ENCODE measurements around the gene EEF1B2.
"Not testable (repeated sequence)": the region's sequence is repeated elsewhere in the genome, so short reads cannot be mapped to it uniquely, and the experiment has no call there.

Gene EEF1B2

DNA sequence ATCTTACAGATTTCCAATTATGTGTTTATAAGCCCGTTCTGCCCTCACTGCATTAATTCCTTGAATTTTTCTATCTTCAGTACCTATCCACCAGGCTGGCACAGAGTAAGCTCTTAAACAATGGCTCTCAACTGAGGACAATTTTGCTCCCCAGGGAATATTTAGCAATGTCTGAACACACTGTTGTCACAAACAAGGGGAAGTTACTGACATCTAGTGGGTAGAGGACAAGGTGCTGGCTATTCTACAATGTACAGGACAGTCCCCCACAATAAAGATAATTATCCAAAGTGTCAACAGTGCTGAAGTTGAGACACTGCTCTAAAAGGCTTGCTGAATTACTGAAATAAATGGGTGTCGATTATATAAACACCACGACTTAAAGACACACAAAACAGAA lies 5.5 kb upstream of the EEF1B2 start:
- no peak for DNase-seq (ENCODE audit: insufficient read length, low spot score)
- TF ChIP-seq, protein P1, sequence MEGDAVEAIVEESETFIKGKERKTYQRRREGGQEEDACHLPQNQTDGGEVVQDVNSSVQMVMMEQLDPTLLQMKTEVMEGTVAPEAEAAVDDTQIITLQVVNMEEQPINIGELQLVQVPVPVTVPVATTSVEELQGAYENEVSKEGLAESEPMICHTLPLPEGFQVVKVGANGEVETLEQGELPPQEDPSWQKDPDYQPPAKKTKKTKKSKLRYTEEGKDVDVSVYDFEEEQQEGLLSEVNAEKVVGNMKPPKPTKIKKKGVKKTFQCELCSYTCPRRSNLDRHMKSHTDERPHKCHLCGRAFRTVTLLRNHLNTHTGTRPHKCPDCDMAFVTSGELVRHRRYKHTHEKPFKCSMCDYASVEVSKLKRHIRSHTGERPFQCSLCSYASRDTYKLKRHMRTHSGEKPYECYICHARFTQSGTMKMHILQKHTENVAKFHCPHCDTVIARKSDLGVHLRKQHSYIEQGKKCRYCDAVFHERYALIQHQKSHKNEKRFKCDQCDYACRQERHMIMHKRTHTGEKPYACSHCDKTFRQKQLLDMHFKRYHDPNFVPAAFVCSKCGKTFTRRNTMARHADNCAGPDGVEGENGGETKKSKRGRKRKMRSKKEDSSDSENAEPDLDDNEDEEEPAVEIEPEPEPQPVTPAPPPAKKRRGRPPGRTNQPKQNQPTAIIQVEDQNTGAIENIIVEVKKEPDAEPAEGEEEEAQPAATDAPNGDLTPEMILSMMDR (IDR thresholded peaks at IDR 0.05; ENCODE audit: insufficient read depth, missing control alignments): peak; percentile 27
- no peak for FAIRE-seq

DNA sequence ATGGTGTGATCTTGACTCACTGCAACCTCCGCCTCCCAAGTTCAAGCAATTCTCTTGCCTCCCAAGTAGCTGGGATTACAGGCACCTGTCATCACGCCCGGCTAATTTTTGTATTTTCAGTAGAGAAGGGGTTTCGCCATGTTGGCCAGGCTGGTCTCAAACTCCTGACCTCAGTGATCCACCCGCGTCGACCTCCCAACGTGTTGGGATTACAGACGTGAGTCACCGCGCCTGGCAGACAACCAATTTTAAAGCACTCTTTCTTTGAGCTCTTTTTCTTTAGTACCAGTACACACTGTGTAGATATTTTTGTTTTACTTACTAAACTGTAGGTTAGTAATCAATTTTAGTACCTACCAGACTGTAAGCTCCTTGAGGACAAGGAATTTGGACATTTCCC lies 2.7 kb upstream of the EEF1B2 start:
- FAIRE-seq; DNase-seq (ENCODE audit: insufficient read length, low spot score): not testable (repeated sequence)

DNA sequence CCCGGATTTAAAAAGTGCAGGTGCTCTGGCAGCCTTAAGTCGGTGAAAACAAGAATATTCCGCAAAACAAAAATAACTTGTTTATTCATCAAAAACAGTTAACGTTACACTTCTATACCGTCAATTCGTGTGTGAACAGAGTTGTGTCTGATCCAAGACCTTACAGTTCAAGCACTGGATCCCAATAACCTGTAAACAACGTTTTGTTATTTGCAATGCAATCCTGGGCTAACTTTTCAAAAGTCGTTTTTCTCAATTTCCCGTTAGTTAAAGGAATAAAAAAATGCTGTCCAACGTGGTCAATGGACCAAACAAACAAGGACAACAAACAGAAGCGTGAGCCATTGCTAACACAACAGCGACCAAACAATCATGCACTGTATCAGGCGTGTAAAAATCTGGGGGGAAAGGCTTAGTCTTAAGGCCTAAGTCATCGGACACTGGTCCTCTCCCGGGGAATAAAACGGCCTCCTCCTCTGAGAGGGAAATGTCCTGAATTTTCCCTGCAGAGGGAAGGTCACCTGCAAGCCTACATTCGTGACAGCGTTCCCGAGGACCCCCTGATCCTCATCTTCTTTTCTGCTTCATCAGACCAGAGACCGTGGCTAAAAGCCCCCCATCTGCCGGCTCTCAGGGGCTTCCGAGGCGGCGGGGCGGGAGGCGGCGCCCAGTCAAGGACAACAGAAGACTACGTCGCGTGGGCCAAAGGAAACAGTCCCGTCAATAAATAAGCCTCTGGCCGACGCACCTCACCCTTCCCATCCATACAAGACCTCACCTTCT lies 941 bp upstream of the EEF1B2 start:
- FAIRE-seq (no peak), DNase-seq (ENCODE audit: insufficient read length, low spot score) (peak; percentile 23)
- TF ChIP-seq, protein P1 (IDR thresholded peaks at IDR 0.05; ENCODE audit: insufficient read depth, missing control alignments): no peak

DNA sequence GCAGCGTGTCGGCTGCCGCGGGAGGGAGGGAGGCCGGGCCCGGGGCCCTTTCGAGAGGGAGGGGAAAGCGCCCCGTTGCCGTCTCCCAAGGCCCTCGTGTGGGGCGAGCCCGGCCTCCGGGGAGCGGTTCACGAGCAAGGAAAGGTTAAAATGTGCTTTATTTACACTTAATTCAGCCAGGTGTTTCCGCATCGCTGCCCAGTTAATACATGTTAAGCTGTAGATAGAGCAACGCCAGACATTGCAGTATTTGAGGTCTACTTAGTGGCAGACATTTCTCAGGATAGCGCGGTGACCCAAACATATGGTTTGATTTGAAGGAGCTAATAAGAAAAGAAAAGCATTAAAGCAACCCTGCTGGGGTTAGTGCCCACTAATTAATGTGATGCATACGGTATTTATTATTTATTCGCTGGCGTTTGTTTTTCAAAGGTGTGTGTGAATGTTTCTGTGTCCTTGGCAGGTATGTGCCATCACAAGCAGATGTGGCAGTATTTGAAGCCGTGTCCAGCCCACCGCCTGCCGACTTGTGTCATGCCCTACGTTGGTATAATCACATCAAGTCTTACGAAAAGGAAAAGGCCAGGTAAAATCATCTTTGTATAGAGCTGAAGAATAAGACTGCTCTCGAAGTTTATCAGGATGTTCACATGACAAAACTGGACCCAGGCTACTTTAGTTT lies 571 bp downstream of the EEF1B2 start:
- FAIRE-seq (no peak), DNase-seq (ENCODE audit: insufficient read length, low spot score) (peak; percentile 20)
- TF ChIP-seq, protein P1 (IDR thresholded peaks at IDR 0.05; ENCODE audit: insufficient read depth, missing control alignments): no peak

DNA sequence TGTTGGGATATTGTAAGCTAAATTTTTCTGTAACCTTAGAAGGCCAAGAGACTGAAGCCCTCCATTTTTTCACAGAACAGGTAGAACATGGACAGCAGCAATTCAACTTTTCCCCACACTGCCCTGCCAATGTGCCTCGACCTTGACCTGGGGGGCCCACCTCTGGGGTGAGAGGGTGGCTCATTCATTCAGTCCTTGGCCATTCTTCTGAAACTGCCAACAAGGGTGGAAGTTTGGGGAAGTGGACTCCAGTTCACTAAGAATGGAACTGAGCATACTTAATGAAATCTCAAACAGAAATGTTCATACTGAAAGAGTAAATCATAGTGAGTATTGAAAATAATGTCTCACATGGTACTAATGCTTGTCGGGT lies 1.1 kb downstream of the EEF1B2 start:
- FAIRE-seq: no peak

DNA sequence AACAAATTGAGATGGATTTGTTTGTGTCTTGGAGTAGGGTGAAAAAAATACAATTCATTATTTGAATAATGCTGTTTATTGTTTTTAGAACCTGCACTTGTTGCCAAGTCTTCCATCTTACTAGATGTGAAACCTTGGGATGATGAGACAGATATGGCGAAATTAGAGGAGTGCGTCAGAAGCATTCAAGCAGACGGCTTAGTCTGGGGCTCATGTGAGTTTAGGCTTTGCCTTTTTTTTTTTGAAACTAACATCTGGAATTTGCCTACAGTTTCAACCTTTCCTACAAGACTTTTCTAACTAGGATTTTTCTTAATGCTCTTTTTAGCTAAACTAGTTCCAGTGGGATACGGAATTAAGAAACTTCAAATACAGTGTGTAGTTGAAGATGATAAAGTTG lies 2.7 kb downstream of the EEF1B2 start:
- DNase-seq (ENCODE audit: insufficient read length, low spot score); FAIRE-seq: not testable (repeated sequence)

More for the DNA sequence above, 1.1 kb downstream of the EEF1B2 start:
- no peak for DNase-seq (ENCODE audit: insufficient read length, low spot score)
- TF ChIP-seq, protein P1 (IDR thresholded peaks at IDR 0.05; ENCODE audit: insufficient read depth, missing control alignments): no peak

DNA sequence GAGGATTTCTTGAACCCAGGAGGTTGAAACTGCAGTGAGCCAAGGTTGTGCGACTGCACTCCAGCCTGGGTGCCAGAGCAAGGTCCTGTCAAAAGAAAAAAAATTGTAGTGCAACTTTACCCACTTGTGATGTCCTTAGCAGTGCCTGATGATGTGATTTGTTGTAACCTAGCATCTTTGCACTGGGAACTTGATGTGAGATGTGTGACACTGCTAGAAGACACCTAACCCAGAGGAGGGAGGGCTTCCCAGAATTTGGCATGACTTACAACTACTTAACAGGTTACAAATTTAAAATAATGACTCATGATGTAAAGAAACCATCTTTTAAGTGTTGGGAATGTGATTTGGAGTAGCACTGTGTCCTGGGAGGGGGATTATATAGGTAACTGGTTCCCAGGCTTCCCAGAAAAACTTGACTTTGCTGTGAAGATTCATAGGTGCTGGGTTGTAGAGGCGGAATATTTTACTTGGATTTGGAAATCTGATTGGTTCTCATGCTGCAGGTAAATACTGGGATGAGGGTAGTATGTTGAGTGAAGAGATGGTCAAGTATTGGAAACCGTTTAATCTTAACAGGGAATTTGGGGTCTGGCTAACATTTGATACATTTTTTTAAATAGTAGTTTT lies 3.7 kb downstream of the EEF1B2 start:
- FAIRE-seq (no peak), DNase-seq (ENCODE audit: insufficient read length, low spot score) (no peak)

More for the DNA sequence above, 3.7 kb downstream of the EEF1B2 start:
- TF ChIP-seq, protein P1 (IDR thresholded peaks at IDR 0.05; ENCODE audit: insufficient read depth, missing control alignments): no peak

Data from D721Med (cell line).